A673 (cell line): Measurements from ENCODE around the gene CTSH.
A peak's percentile ranks its signal among the peaks of the same experiment; 100 is the strongest.

ENCODE experiments used
- EZH2 ChIP-seq: fragments of 200-600 bp; sonication (generic); IDR thresholded peaks from 2 replicates; pipeline ENCODE4 v1.6.1; 2017; ENCODE audit warnings: borderline replicate concordance, low read depth, mild to moderate bottlenecking, mixed read lengths, antibody characterized with exemption, low read length; ENCODE audit not compliant: poor library complexity, severe bottlenecking
- TF ChIP-seq, protein P1 (sequence below): fragments of 300-800, 200-600 bp; sonication (generic); conservative IDR thresholded peaks from 2 replicates; pipeline ENCODE4 v1.5.1; 2017; ENCODE audit warnings: low read depth, mild to moderate bottlenecking, antibody characterized with exemption, low read length, moderate library complexity, mixed read lengths

DNA sequence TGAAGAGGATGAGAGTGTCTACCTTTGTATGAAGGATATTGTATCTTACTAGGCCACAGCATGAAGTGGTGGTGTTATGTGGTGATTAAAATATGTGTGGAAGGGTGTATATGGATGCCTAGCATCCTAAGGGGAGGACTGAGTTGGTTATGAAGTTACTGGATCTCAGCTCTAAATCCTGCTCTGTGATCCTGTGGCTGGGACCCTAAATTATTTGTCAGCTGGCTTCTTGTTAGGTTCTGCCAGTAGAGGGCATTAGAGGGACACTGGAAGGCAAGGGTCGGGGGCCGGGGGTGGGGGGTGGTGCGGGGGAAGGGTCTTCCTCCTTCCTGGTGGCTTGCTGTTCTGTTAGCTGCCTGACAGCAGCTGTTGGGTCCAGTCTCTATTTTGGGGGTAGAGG lies 37.3 kb downstream of the CTSH start:
- TF ChIP-seq, protein P1, sequence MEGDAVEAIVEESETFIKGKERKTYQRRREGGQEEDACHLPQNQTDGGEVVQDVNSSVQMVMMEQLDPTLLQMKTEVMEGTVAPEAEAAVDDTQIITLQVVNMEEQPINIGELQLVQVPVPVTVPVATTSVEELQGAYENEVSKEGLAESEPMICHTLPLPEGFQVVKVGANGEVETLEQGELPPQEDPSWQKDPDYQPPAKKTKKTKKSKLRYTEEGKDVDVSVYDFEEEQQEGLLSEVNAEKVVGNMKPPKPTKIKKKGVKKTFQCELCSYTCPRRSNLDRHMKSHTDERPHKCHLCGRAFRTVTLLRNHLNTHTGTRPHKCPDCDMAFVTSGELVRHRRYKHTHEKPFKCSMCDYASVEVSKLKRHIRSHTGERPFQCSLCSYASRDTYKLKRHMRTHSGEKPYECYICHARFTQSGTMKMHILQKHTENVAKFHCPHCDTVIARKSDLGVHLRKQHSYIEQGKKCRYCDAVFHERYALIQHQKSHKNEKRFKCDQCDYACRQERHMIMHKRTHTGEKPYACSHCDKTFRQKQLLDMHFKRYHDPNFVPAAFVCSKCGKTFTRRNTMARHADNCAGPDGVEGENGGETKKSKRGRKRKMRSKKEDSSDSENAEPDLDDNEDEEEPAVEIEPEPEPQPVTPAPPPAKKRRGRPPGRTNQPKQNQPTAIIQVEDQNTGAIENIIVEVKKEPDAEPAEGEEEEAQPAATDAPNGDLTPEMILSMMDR = 0 out of 2 replicates have a peak, but pooled peaks have one; percentile 30
- no peak for TF ChIP-seq EZH2
